SK-N-SH (cell line): Measurements from ENCODE around the gene EIF5B. TPM values are rescaled to one million over a fixed set of nuclear protein-coding genes. Genes with fewer than 3 reads are reported as not detected.

Source experiments
- CTCF ChIA-PET: fragments of 300-600, 350-600 bp; formaldehyde crosslinking; extraction: SDS; loops from one replicate; lab custom pipeline; 2021; lab: Yijun Ruan, JAX
- POLR2A ChIA-PET: fragments of 350-600 bp; sonication (Branson Sonifier 250); formaldehyde crosslinking; extraction: SDS; loops from one replicate; lab custom pipeline; 2020; ENCODE audit warnings: antibody characterized with exemption, inconsistent platforms; lab: Yijun Ruan, JAX
- DNase-seq: peaks from one replicate; pipeline ENCODE4 v3.0.0; 2012
- H2AFZ ChIP-seq: fragments of 200-600 bp; sonication (generic); 2 replicates; pipeline ENCODE4 v1.8.1; 2016; ENCODE audit warnings: antibody characterized with exemption, mild to moderate bottlenecking, low read depth
- H3F3A ChIP-seq: fragments of 200-600 bp; sonication (generic); replicated peaks from 2 replicates; pipeline ENCODE3; 2016; ENCODE audit warnings: antibody characterized with exemption, mild to moderate bottlenecking; ENCODE audit not compliant: insufficient read depth
- H3K27ac ChIP-seq, 2 experiments: fragments of 200-500 bp in 1 of 2; fragments of 200-600 bp in 1 of 2; sonication (Bioruptor generic) in 1 of 2; sonication (generic), shearing (Covaris generic) in 1 of 2; 2 replicates each; pipeline versions ENCODE4 v1.5.1 to v1.6.1; 2014 to 2016; ENCODE audit warnings: low read depth in 2 of 2, inconsistent platforms in 1 of 2, low read length in 1 of 2, mild to moderate bottlenecking in 1 of 2, mixed read lengths in 1 of 2
- H3K27me3 ChIP-seq: fragments of 200-600 bp; sonication (generic), shearing (Covaris generic); 2 replicates; pipeline ENCODE4 v1.6.1; 2016; ENCODE audit warnings: mixed run types; ENCODE audit not compliant: insufficient read depth
- H3K36me3 ChIP-seq, 2 experiments: fragments of 200-500 bp in 1 of 2; fragments of 200-600 bp in 1 of 2; sonication (Bioruptor generic) in 1 of 2; sonication (generic) in 1 of 2; replicated peaks in 1 of 2; 2 replicates each; pipeline versions ENCODE3 to v1.5.1; 2014 to 2016; ENCODE audit warnings: low read length in 1 of 2, mild to moderate bottlenecking in 1 of 2; ENCODE audit not compliant: insufficient read depth in 2 of 2, control insufficient read depth in 1 of 2
- H3K4me1 ChIP-seq, 2 experiments: fragments of 200-500 bp in 1 of 2; fragments of 200-600 bp in 1 of 2; sonication (Bioruptor generic) in 1 of 2; sonication (generic), shearing (Covaris generic) in 1 of 2; 2 replicates each; pipeline versions ENCODE4 v1.5.1 to v1.6.1; 2014 to 2016; ENCODE audit warnings: low read depth in 1 of 2, low read length in 1 of 2, mixed run types in 1 of 2; ENCODE audit not compliant: insufficient read depth in 2 of 2, control insufficient read depth in 1 of 2
- H3K4me2 ChIP-seq: fragments of 200-600 bp; sonication (generic), shearing (Covaris generic); 2 replicates; pipeline ENCODE4 v1.6.1; 2017; ENCODE audit warnings: mixed run types
- H3K4me3 ChIP-seq, 2 experiments: fragments of 200-500 bp in 1 of 2; fragments of 200-600 bp in 1 of 2; sonication (Bioruptor generic) in 1 of 2; sonication (generic), shearing (Covaris generic) in 1 of 2; 2 replicates each; pipeline versions ENCODE4 v1.5.1 to v1.8.1; 2014 to 2016; ENCODE audit warnings: low read depth in 2 of 2, inconsistent platforms in 1 of 2, low read length in 1 of 2, mild to moderate bottlenecking in 1 of 2, mixed read lengths in 1 of 2, moderate library complexity in 1 of 2
- H3K79me2 ChIP-seq: fragments of 200-600 bp; sonication (generic); 2 replicates; pipeline ENCODE4 v1.8.1; 2017; ENCODE audit warnings: mild to moderate bottlenecking; ENCODE audit not compliant: insufficient read depth
- H3K9ac ChIP-seq: fragments of 200-600 bp; sonication (generic); 2 replicates; pipeline ENCODE4 v1.6.1; 2017; ENCODE audit warnings: mixed run types
- H3K9me2 ChIP-seq: fragments of 200-600 bp; sonication (generic); 2 replicates; pipeline ENCODE4 v1.6.1; 2017; ENCODE audit warnings: mixed run types
- H3K9me3 ChIP-seq: fragments of 200-600 bp; sonication (generic); 2 replicates; pipeline ENCODE4 v1.6.1; 2017; ENCODE audit warnings: mixed run types, mild to moderate bottlenecking, moderate library complexity
- H4K20me1 ChIP-seq: fragments of 200-600 bp; sonication (generic); 2 replicates; pipeline ENCODE4 v1.6.1; 2017; ENCODE audit warnings: mild to moderate bottlenecking, mixed run types; ENCODE audit not compliant: insufficient read depth
- CHD2 ChIP-seq: fragments of 150-350 bp; IDR thresholded peaks from 2 replicates; pipeline ENCODE4 v1.6.1; 2018; ENCODE audit warnings: low read length; ENCODE audit not compliant: partially characterized antibody
- EP300 ChIP-seq, 2 experiments: IDR thresholded peaks; 2 replicates each; pipeline versions ENCODE4 v1.4.0 to v1.6.1; 2012; ENCODE audit warnings: borderline replicate concordance in 1 of 2, low read depth in 1 of 2, low read length in 1 of 2
- GABPA ChIP-seq: IDR thresholded peaks from 2 replicates; pipeline ENCODE4 v1.4.0; 2012; ENCODE audit warnings: low read depth, mild to moderate bottlenecking
- MAX ChIP-seq: IDR thresholded peaks from 2 replicates; pipeline ENCODE4 v1.4.0; 2012; ENCODE audit warnings: low read depth
- NRF1 ChIP-seq: IDR thresholded peaks from 2 replicates; pipeline ENCODE4 v1.6.1; 2012; ENCODE audit warnings: low read depth, mild to moderate bottlenecking, low read length
- PBX3 ChIP-seq: IDR thresholded peaks from 2 replicates; pipeline ENCODE4; 2012
- RAD21 ChIP-seq: IDR thresholded peaks from 2 replicates; pipeline ENCODE4 v1.6.1; 2012; ENCODE audit warnings: mild to moderate bottlenecking, low read length
- RCOR1 ChIP-seq: fragments of 150-350 bp; IDR thresholded peaks from 2 replicates; pipeline ENCODE4 v1.6.1; 2017; ENCODE audit warnings: antibody characterized with exemption, low read length
- SIN3A ChIP-seq: IDR thresholded peaks from 2 replicates; pipeline ENCODE4 v1.6.1; 2012; ENCODE audit warnings: low read depth, mild to moderate bottlenecking, low read length, moderate library complexity, borderline replicate concordance
- SMC3 ChIP-seq: IDR thresholded peaks from 2 replicates; pipeline ENCODE4 v1.6.1; 2012; ENCODE audit warnings: low read depth, low read length, improper control_type of control experiment
- TAF1 ChIP-seq: IDR thresholded peaks from 2 replicates; pipeline ENCODE4 v1.6.1; 2012; ENCODE audit warnings: low read depth, mild to moderate bottlenecking, low read length, moderate library complexity, borderline replicate concordance
- YY1 ChIP-seq: IDR thresholded peaks from 2 replicates; pipeline ENCODE4 v1.4.0; 2012; ENCODE audit warnings: low read depth, mild to moderate bottlenecking
- WGBS: methylation state at CpG from one replicate; pipeline ENCODE4 v1.1.6; 2017; ENCODE audit warnings: low lambda C conversion rate; 5-methylcytosine and 5-hydroxymethylcytosine counted together
- polyA plus RNA-seq, 3 experiments: library from polyadenylated mRNA; depleted of rRNA; stranded (reverse); fragments of >200 nt; gene quantifications; 2 replicates each; pipeline ENCODE4 v1.2.3, GENCODE V29; 2012
- TF ChIP-seq, protein P1 (sequence below): fragments of 150-350 bp; IDR thresholded peaks from 2 replicates; pipeline ENCODE4 v1.6.1; 2017; ENCODE audit warnings: antibody characterized with exemption, low read length, low read depth, borderline replicate concordance
- TF ChIP-seq, protein P2 (sequence below): IDR thresholded peaks from 2 replicates; pipeline ENCODE4 v1.6.1; 2012; ENCODE audit warnings: mild to moderate bottlenecking, low read depth, low read length, moderate library complexity

EIF5B gene
- polyA plus RNA-seq, 1 of the 3 experiments (the other 2 are of a cell fraction), result 9.8 TPM

GRCh38 chr2:99404039-99404796 lies 67.0 kb downstream of the EIF5B start:
- WGBS, result 94% methylated on average over 8 of the region's 8 CpGs
- Histone ChIP-seq H3K9me3 (no peaks in the 10 kb centered on the region), H3K79me2 (no peaks in the 10 kb centered on the region), H3F3A (peaks cover 42% of the 10 kb centered on the region), H3K4me1 (peaks cover 0 to 15% of the 10 kb centered on the region in 2 experiments; a peak in 2 of 4 replicates), H3K27me3 (no peaks in the 10 kb centered on the region), H4K20me1 (no peaks in the 10 kb centered on the region), H3K36me3 (peaks cover 77 to 88% of the 10 kb centered on the region in 2 experiments), H3K4me2 (no peak overlapping the region), H3K4me3 (no peak overlapping the region), H3K27ac (0 out of 4 replicates have a peak overlapping the region, but pooled peaks of 1 of the 2 experiments have one; percentile 16), H2AFZ (no peak overlapping the region), H3K9me2 (no peaks in the 10 kb centered on the region), H3K9ac (no peak overlapping the region)
- CTCF ChIA-PET, result interaction anchor here (0.6 to 1.6 kb wide), 6 partner anchors 10 to 86 kb away, joined by 3 to 5 read pairs (median 4); partner anchors contain the start of gene REV1
- POLR2A ChIA-PET, result interaction anchor here (0.6 kb wide), 1 partner anchor 59 kb away, joined by 7 read pairs; no protein-coding TSS in a partner anchor
- TF ChIP-seq PBX3, result no peak
- TF ChIP-seq CHD2, result no peak
- TF ChIP-seq MAX, result no peak
- no peak for TF ChIP-seq SMC3
- TF ChIP-seq SIN3A, result no peak
- TF ChIP-seq EP300 (IDR thresholded peaks at IDR 0.05; ENCODE audit: borderline replicate concordance in 1 of 2, low read depth in 1 of 2, low read length in 1 of 2), result no peak
- TF ChIP-seq RCOR1, result no peak
- TF ChIP-seq RAD21, result no peak
- TF ChIP-seq, protein P1, sequence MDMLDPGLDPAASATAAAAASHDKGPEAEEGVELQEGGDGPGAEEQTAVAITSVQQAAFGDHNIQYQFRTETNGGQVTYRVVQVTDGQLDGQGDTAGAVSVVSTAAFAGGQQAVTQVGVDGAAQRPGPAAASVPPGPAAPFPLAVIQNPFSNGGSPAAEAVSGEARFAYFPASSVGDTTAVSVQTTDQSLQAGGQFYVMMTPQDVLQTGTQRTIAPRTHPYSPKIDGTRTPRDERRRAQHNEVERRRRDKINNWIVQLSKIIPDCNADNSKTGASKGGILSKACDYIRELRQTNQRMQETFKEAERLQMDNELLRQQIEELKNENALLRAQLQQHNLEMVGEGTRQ, result no peak
- TF ChIP-seq TAF1, result no peak
- TF ChIP-seq YY1, result no peak
- TF ChIP-seq, protein P2, sequence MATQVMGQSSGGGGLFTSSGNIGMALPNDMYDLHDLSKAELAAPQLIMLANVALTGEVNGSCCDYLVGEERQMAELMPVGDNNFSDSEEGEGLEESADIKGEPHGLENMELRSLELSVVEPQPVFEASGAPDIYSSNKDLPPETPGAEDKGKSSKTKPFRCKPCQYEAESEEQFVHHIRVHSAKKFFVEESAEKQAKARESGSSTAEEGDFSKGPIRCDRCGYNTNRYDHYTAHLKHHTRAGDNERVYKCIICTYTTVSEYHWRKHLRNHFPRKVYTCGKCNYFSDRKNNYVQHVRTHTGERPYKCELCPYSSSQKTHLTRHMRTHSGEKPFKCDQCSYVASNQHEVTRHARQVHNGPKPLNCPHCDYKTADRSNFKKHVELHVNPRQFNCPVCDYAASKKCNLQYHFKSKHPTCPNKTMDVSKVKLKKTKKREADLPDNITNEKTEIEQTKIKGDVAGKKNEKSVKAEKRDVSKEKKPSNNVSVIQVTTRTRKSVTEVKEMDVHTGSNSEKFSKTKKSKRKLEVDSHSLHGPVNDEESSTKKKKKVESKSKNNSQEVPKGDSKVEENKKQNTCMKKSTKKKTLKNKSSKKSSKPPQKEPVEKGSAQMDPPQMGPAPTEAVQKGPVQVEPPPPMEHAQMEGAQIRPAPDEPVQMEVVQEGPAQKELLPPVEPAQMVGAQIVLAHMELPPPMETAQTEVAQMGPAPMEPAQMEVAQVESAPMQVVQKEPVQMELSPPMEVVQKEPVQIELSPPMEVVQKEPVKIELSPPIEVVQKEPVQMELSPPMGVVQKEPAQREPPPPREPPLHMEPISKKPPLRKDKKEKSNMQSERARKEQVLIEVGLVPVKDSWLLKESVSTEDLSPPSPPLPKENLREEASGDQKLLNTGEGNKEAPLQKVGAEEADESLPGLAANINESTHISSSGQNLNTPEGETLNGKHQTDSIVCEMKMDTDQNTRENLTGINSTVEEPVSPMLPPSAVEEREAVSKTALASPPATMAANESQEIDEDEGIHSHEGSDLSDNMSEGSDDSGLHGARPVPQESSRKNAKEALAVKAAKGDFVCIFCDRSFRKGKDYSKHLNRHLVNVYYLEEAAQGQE, result no peak
- no peak for TF ChIP-seq GABPA
- TF ChIP-seq NRF1, result no peak
- no peak for DNase-seq
